Measurements from ENCODE around the gene RNF220.

DNA sequence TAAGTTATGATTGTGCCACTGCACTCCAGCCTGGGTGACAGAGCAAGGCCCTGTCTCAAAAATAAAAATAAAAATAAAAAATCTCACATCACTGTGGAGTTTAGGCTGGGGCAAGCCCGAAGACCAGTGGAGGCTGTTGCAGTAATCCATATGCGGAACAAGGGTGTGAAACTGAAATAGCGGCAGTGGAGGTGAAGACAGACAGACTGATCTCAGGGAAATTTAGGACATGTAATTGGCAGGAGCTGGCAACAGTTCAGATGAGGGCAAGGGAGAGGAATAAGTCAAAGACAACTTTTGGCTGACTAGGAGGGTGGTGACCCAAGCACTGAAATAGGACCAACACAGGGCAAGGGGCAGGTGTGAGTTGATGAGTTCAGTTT, 277.8 kb downstream of the RNF220 start:
- TF ChIP-seq POLR2AphosphoS5 (IDR thresholded peaks at IDR 0.05; ENCODE audit: insufficient read depth, low read depth, low read length), result no peak
- TF ChIP-seq POLR2A (IDR thresholded peaks at IDR 0.05; ENCODE audit: low read depth, low read length), result no peak
- TF ChIP-seq, protein P1, sequence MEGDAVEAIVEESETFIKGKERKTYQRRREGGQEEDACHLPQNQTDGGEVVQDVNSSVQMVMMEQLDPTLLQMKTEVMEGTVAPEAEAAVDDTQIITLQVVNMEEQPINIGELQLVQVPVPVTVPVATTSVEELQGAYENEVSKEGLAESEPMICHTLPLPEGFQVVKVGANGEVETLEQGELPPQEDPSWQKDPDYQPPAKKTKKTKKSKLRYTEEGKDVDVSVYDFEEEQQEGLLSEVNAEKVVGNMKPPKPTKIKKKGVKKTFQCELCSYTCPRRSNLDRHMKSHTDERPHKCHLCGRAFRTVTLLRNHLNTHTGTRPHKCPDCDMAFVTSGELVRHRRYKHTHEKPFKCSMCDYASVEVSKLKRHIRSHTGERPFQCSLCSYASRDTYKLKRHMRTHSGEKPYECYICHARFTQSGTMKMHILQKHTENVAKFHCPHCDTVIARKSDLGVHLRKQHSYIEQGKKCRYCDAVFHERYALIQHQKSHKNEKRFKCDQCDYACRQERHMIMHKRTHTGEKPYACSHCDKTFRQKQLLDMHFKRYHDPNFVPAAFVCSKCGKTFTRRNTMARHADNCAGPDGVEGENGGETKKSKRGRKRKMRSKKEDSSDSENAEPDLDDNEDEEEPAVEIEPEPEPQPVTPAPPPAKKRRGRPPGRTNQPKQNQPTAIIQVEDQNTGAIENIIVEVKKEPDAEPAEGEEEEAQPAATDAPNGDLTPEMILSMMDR (IDR thresholded peaks at IDR 0.05; ENCODE audit: extremely low read depth in 1 of 2, insufficient read depth in 1 of 2, low read depth in 1 of 2, low read length in 2 of 2), result no peak
- TF ChIP-seq, protein P2, sequence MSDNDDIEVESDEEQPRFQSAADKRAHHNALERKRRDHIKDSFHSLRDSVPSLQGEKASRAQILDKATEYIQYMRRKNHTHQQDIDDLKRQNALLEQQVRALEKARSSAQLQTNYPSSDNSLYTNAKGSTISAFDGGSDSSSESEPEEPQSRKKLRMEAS (IDR thresholded peaks at IDR 0.05; ENCODE audit: insufficient read depth, insufficient read length), result no peak
- TF ChIP-seq EZH2 (IDR thresholded peaks at IDR 0.05; ENCODE audit: borderline replicate concordance, low read depth, low read length, severe bottlenecking), result no peak
- no peak for TF ChIP-seq JUN (IDR thresholded peaks at IDR 0.05; ENCODE audit: borderline replicate concordance, insufficient read depth, insufficient read length, low read depth)
